ENCODE measurements around the gene CX3CL1. TPM values are rescaled to one million over a fixed set of nuclear protein-coding genes. Genes with fewer than 3 reads are reported as not detected.
"Not testable (repeated sequence)": the region's sequence is repeated elsewhere in the genome, so short reads cannot be mapped to it uniquely, and the experiment has no call there.

Gene CX3CL1
- total RNA-seq, 2 experiments from 2014 or later: not detected

GRCh38 chr16:57387598-57388354, 15.5 kb downstream of the CX3CL1 start:
- no peaks in the 10 kb centered on the region for H3K9me3 Mint-ChIP-seq (ENCODE audit: insufficient read depth)
- DNase-seq: no peak
- POLR2A ChIA-PET: no interaction called here
- no peak for ATAC-seq
- H3K27ac Mint-ChIP-seq: no peak overlapping the region
- no peak overlapping the region for H3K4me3 Mint-ChIP-seq
- peaks cover 7% of the 10 kb centered on the region for H3K27me3 Mint-ChIP-seq (ENCODE audit: low read depth)
- H3K36me3 Mint-ChIP-seq (ENCODE audit: low read depth): no peaks in the 10 kb centered on the region
- no peaks in the 10 kb centered on the region for H3K4me1 Mint-ChIP-seq (ENCODE audit: low read depth)
- CTCF ChIA-PET: interaction anchor here (1.8 kb wide), 1 partner anchor 29 kb away, joined by 5 read pairs; no protein-coding TSS in a partner anchor

- Mint-ChIP-seq H3K4me1 (ENCODE audit: low read depth) (no peaks in the 10 kb centered on the region), H3K36me3 (ENCODE audit: low read depth) (no peaks in the 10 kb centered on the region), H3K27ac (no peak overlapping the region), H3K9me3 (ENCODE audit: insufficient read depth) (no peaks in the 10 kb centered on the region), H3K4me3 (no peak overlapping the region), H3K27me3 (ENCODE audit: low read depth) (peaks cover 7% of the 10 kb centered on the region)
- ATAC-seq (no peak), DNase-seq (no peak)
- ChIA-PET POLR2A (no interaction called here), CTCF (no interaction called here)
These were observed 16.2 kb downstream of the CX3CL1 start for GRCh38 chr16:57388359-57389086.

GRCh38 chr16:57389087-57389468, 16.8 kb downstream of the CX3CL1 start:
- POLR2A ChIA-PET: no interaction called here
- peaks cover 7% of the 10 kb centered on the region for H3K27me3 Mint-ChIP-seq (ENCODE audit: low read depth)
- no peak overlapping the region for H3K4me3 Mint-ChIP-seq
- no peaks in the 10 kb centered on the region for H3K36me3 Mint-ChIP-seq (ENCODE audit: low read depth)
- H3K9me3 Mint-ChIP-seq (ENCODE audit: insufficient read depth): no peaks in the 10 kb centered on the region
- no peak for DNase-seq
- CTCF ChIA-PET: no interaction called here
- no peaks in the 10 kb centered on the region for H3K4me1 Mint-ChIP-seq (ENCODE audit: low read depth)
- no peak overlapping the region for H3K27ac Mint-ChIP-seq
- no peak for ATAC-seq

- H3K9me3 Mint-ChIP-seq (ENCODE audit: insufficient read depth): no peaks in the 10 kb centered on the region
- H3K27me3 Mint-ChIP-seq (ENCODE audit: low read depth): peaks cover 7% of the 10 kb centered on the region
- DNase-seq (no peak), ATAC-seq (no peak)
- H3K4me1 Mint-ChIP-seq (ENCODE audit: low read depth): no peaks in the 10 kb centered on the region
- no peaks in the 10 kb centered on the region for H3K36me3 Mint-ChIP-seq (ENCODE audit: low read depth)
- ChIA-PET CTCF (interaction anchor here (0.9 kb wide), 1 partner anchor 307 kb away, joined by 4 read pairs; no protein-coding TSS in a partner anchor), POLR2A (no interaction called here)
- H3K4me3 Mint-ChIP-seq: no peak overlapping the region
- H3K27ac Mint-ChIP-seq: no peak overlapping the region
These were observed 18.5 kb downstream of the CX3CL1 start for GRCh38 chr16:57390636-57391295.

- H3K4me3 Mint-ChIP-seq: no peak overlapping the region
- DNase-seq (no peak), ATAC-seq (no peak)
- POLR2A ChIA-PET: no interaction called here
- no peaks in the 10 kb centered on the region for H3K4me1 Mint-ChIP-seq (ENCODE audit: low read depth)
- H3K27me3 Mint-ChIP-seq (ENCODE audit: low read depth): peaks cover 7% of the 10 kb centered on the region
- CTCF ChIA-PET: interaction anchor here (0.9 kb wide), 1 partner anchor 308 kb away, joined by 4 read pairs; no protein-coding TSS in a partner anchor
- H3K27ac Mint-ChIP-seq: no peak overlapping the region
- H3K36me3 Mint-ChIP-seq (ENCODE audit: low read depth): no peaks in the 10 kb centered on the region
- no peaks in the 10 kb centered on the region for H3K9me3 Mint-ChIP-seq (ENCODE audit: insufficient read depth)
These were observed 19.0 kb downstream of the CX3CL1 start for GRCh38 chr16:57391300-57391699.

GRCh38 chr16:57391708-57392107, 19.4 kb downstream of the CX3CL1 start:
- Mint-ChIP-seq H3K4me3 (no peak overlapping the region), H3K4me1 (ENCODE audit: low read depth) (no peaks in the 10 kb centered on the region), H3K36me3 (ENCODE audit: low read depth) (no peaks in the 10 kb centered on the region), H3K27me3 (ENCODE audit: low read depth) (peaks cover 12% of the 10 kb centered on the region), H3K9me3 (ENCODE audit: insufficient read depth) (no peaks in the 10 kb centered on the region), H3K27ac (no peak overlapping the region)
- ATAC-seq: no peak
- CTCF ChIA-PET: no interaction called here
- DNase-seq: no peak
- POLR2A ChIA-PET: no interaction called here

- POLR2A ChIA-PET: interaction anchor here (0.7 kb wide), 1 partner anchor 316 kb away, joined by 3 read pairs; no protein-coding TSS in a partner anchor
- CTCF ChIA-PET: interaction anchor here (2.0 kb wide), 1 partner anchor 25 kb away, joined by 4 read pairs; no protein-coding TSS in a partner anchor
- no peak for ATAC-seq
- Mint-ChIP-seq H3K4me3 (no peak overlapping the region), H3K27me3 (ENCODE audit: low read depth) (peaks cover 12% of the 10 kb centered on the region), H3K4me1 (ENCODE audit: low read depth) (no peaks in the 10 kb centered on the region), H3K9me3 (ENCODE audit: insufficient read depth) (no peaks in the 10 kb centered on the region), H3K36me3 (ENCODE audit: low read depth) (no peaks in the 10 kb centered on the region), H3K27ac (no peak overlapping the region)
- DNase-seq: no peak
These were observed 20.4 kb downstream of the CX3CL1 start for GRCh38 chr16:57392694-57393093.

- no peaks in the 10 kb centered on the region for H3K9me3 Mint-ChIP-seq (ENCODE audit: insufficient read depth)
- DNase-seq (no peak), ATAC-seq (no peak)
- H3K27me3 Mint-ChIP-seq (ENCODE audit: low read depth): peaks cover 7% of the 10 kb centered on the region
- H3K27ac Mint-ChIP-seq: no peak overlapping the region
- ChIA-PET POLR2A (no interaction called here), CTCF (interaction anchor here (1.7 to 2.0 kb wide), 2 partner anchors 23 to 94 kb away, joined by 4 to 6 read pairs; no protein-coding TSS in a partner anchor)
- no peaks in the 10 kb centered on the region for H3K4me1 Mint-ChIP-seq (ENCODE audit: low read depth)
- no peaks in the 10 kb centered on the region for H3K36me3 Mint-ChIP-seq (ENCODE audit: low read depth)
- H3K4me3 Mint-ChIP-seq: no peak overlapping the region
These were observed 22.2 kb downstream of the CX3CL1 start for GRCh38 chr16:57394444-57394843.

GRCh38 chr16:57395026-57395425, 22.7 kb downstream of the CX3CL1 start:
- ChIA-PET CTCF (interaction anchor here (1.1 to 1.7 kb wide), 2 partner anchors 24 to 94 kb away, joined by 3 to 6 read pairs; no protein-coding TSS in a partner anchor), POLR2A (no interaction called here)
- Mint-ChIP-seq H3K27me3 (ENCODE audit: low read depth) (peaks cover 7% of the 10 kb centered on the region), H3K4me3 (no peak overlapping the region), H3K27ac (no peak overlapping the region), H3K9me3 (ENCODE audit: insufficient read depth) (no peaks in the 10 kb centered on the region), H3K36me3 (ENCODE audit: low read depth) (no peaks in the 10 kb centered on the region), H3K4me1 (ENCODE audit: low read depth) (no peaks in the 10 kb centered on the region)
- ATAC-seq (no peak), DNase-seq (no peak)

- ATAC-seq (no peak), DNase-seq (no peak)
- ChIA-PET CTCF (no interaction called here), POLR2A (no interaction called here)
- Mint-ChIP-seq H3K36me3 (ENCODE audit: low read depth) (no peaks in the 10 kb centered on the region), H3K4me3 (no peak overlapping the region), H3K4me1 (ENCODE audit: low read depth) (no peaks in the 10 kb centered on the region), H3K27ac (no peak overlapping the region), H3K27me3 (ENCODE audit: low read depth) (peaks cover 7% of the 10 kb centered on the region), H3K9me3 (ENCODE audit: insufficient read depth) (no peaks in the 10 kb centered on the region)
These were observed 24.5 kb downstream of the CX3CL1 start for GRCh38 chr16:57396786-57397185.

- H3K27ac Mint-ChIP-seq: not testable (repeated sequence)
These were observed 25.2 kb downstream of the CX3CL1 start for GRCh38 chr16:57397493-57397892.

More at GRCh38 chr16:57397493-57397892, 25.2 kb downstream of the CX3CL1 start:
- H3K27me3 Mint-ChIP-seq (ENCODE audit: low read depth); H3K4me3 Mint-ChIP-seq; H3K36me3 Mint-ChIP-seq (ENCODE audit: low read depth); POLR2A ChIA-PET; DNase-seq; CTCF ChIA-PET; H3K4me1 Mint-ChIP-seq (ENCODE audit: low read depth); ATAC-seq; H3K9me3 Mint-ChIP-seq (ENCODE audit: insufficient read depth): not testable (repeated sequence)

All from activated CD8-positive, alpha-beta T cell treated with anti-CD3 and anti-CD28 coated beads, Interleukin-2, amount 10 ng/mL, durations not matched to agents 7 days and 5 days (primary cell).